ENCODE measurements around the gene EXOSC5. TPM values are rescaled to one million over a fixed set of nuclear protein-coding genes. Genes with fewer than 3 reads are reported as not detected.

Gene EXOSC5
- total and polyA plus RNA-seq, 12 donors: 4.2 to 73.7 (median 26.6) TPM

DNA sequence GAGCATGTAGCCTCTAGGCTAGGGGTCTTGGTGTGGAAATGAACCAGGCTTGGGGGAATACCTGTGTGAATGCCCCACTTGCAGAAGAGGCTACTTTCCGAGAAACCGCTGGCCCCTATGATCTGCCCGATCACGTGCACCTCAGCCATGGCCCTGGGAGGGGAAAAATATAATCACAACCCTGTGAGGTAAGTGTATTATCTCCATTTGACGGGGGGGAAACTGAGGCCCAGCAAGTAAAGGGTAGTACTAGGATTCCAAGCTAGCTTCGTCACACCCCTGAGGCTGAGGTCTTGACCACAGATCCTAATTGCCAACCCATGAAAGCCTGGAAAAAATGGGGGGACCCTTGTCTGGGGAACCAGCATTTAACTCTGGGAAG lies 33.8 kb downstream of the EXOSC5 start:
- Histone ChIP-seq H3K36me3 (replicated peaks in 1 of 2) (no peaks in the 10 kb centered on the region), H3K27ac (peak overlapping the region in 4 of 5 donors; percentile 95 to 99 (median 98)), H3K9me3 (replicated peaks in 1 of 3) (no peaks in the 10 kb centered on the region), H3K4me3 (peak overlapping the region in 2 of 4 donors; percentile 73 to 85), H3K4me1 (replicated peaks in 1 of 2) (peaks cover 25 to 26% of the 10 kb centered on the region in 2 donors), H3K27me3 (no peaks in the 10 kb centered on the region)
- no peak for DNase-seq
- TF ChIP-seq POLR2A (IDR thresholded peaks at IDR 0.05): no peak
- TF ChIP-seq, protein P1, sequence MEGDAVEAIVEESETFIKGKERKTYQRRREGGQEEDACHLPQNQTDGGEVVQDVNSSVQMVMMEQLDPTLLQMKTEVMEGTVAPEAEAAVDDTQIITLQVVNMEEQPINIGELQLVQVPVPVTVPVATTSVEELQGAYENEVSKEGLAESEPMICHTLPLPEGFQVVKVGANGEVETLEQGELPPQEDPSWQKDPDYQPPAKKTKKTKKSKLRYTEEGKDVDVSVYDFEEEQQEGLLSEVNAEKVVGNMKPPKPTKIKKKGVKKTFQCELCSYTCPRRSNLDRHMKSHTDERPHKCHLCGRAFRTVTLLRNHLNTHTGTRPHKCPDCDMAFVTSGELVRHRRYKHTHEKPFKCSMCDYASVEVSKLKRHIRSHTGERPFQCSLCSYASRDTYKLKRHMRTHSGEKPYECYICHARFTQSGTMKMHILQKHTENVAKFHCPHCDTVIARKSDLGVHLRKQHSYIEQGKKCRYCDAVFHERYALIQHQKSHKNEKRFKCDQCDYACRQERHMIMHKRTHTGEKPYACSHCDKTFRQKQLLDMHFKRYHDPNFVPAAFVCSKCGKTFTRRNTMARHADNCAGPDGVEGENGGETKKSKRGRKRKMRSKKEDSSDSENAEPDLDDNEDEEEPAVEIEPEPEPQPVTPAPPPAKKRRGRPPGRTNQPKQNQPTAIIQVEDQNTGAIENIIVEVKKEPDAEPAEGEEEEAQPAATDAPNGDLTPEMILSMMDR (IDR thresholded peaks at IDR 0.05): no peak
- intact Hi-C loops (cut with DNase I): no loop called here
- 38 to 45% (median 42%) methylated on average over 6 of the region's 6 CpGs for WGBS, 4 donors

DNA sequence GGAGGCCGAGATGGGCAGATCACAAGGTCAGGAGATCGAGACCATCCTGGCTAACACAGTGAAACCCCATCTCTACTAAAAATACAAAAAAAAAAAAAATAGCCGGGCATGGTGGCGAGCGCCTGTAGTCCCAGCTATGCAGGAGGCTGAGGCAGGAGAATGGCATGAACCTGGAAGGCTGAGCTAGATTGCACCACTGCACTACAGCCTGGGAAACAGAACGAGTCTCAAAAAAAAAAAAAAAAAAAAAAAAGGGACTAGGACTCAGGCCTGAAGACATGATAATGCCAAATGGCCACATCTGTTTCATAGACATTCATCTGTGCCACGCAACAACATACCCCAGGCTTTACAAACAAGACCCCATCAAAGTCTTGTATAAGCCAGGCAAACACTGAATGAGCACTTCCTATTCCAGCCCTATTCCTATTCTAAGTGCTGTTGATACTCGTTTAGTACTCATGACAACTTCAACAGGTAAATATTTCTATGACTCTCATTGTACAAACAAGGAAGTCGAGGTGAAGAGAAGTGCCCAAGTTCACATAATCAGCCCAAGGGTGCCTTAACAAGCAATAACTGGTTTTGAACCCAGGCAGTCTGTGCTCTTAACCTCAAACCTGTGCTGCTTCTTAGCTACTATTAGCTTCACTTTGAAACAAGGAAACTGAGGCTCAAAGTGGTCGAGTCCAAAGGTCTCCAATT lies 34.9 kb downstream of the EXOSC5 start:
- Histone ChIP-seq H3K4me3 (no peak overlapping the region), H3K36me3 (replicated peaks in 1 of 2) (no peaks in the 10 kb centered on the region), H3K9me3 (replicated peaks in 1 of 3) (no peaks in the 10 kb centered on the region), H3K27ac (no peak overlapping the region), H3K4me1 (replicated peaks in 1 of 2) (peaks cover 14 to 16% of the 10 kb centered on the region in 2 donors), H3K27me3 (no peaks in the 10 kb centered on the region)
- intact Hi-C loops (cut with DNase I): no loop called here
- no peak for DNase-seq
- TF ChIP-seq, protein P1 (IDR thresholded peaks at IDR 0.05): no peak
- TF ChIP-seq POLR2A (IDR thresholded peaks at IDR 0.05): no peak
- 82 to 88% (median 87%) methylated on average over 10 of the region's 10 CpGs for WGBS, 4 donors

GRCh38 chr19:41359741-41360140 lies 37.4 kb downstream of the EXOSC5 start:
- Histone ChIP-seq H3K9me3 (replicated peaks in 1 of 3) (no peaks in the 10 kb centered on the region), H3K27ac (no peak overlapping the region), H3K4me3 (no peak overlapping the region), H3K36me3 (replicated peaks in 1 of 2) (no peaks in the 10 kb centered on the region), H3K4me1 (replicated peaks in 1 of 2) (peaks cover 8 to 9% of the 10 kb centered on the region in 2 donors), H3K27me3 (no peaks in the 10 kb centered on the region)
- intact Hi-C loops (cut with DNase I): no loop called here
- TF ChIP-seq POLR2A (IDR thresholded peaks at IDR 0.05): no peak
- TF ChIP-seq, protein P1 (IDR thresholded peaks at IDR 0.05): no peak
- WGBS, 4 donors: 83 to 100% (median 93%) methylated on average over 1 of the region's 1 CpG
- no peak for DNase-seq

DNA sequence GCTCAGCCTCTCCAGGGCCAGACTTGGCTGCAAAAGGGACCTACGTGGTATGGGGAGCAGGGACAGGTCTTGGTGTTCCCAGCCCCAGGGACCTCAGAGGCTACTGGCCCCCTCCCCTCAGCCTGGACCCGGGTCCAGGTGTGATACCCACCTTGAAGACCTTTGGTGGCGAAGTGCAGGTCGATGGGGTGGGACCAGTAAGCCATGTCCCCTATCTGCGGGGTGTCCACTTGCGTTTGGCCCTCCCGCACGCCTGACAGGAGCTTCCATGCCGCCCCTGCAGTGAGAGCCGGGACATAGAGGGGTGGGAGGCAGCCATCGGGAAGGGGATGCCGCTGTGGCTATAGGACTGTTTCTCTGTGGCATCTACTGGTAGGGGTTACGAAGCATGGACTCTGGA lies 39.4 kb downstream of the EXOSC5 start:
- intact Hi-C loops (cut with DNase I): no loop called here
- Histone ChIP-seq H3K4me1 (replicated peaks in 1 of 2) (peaks cover 7 to 10% of the 10 kb centered on the region in 2 donors), H3K9me3 (replicated peaks in 1 of 3) (no peaks in the 10 kb centered on the region), H3K4me3 (no peak overlapping the region), H3K27me3 (no peaks in the 10 kb centered on the region), H3K27ac (no peak overlapping the region), H3K36me3 (replicated peaks in 1 of 2) (no peaks in the 10 kb centered on the region)
- no peak for DNase-seq
- TF ChIP-seq, protein P1 (IDR thresholded peaks at IDR 0.05): no peak
- no peak for TF ChIP-seq POLR2A (IDR thresholded peaks at IDR 0.05)
- WGBS, 4 donors: 77 to 96% (median 93%) methylated on average over 3 to 13 of the region's 13 CpGs
